Measurements from ENCODE around the gene HCST.

- TF ChIP-seq SP1 (IDR thresholded peaks at IDR 0.05) (no peak), SUZ12 (IDR thresholded peaks at IDR 0.05) (no peak), FOXM1 (IDR thresholded peaks at IDR 0.05; ENCODE audit: borderline replicate concordance) (no peak)
Measured at GRCh38 chr19:35890113-35890650, 12.1 kb upstream of the HCST start.

Measured in HEK293T (cell line).